Activated CD8-positive, alpha-beta T cell treated with anti-CD3 and anti-CD28 coated beads for 36 hours (primary cell): ENCODE measurements around the gene TMEM184A. TPM values are rescaled to one million over a fixed set of nuclear protein-coding genes. Genes with fewer than 3 reads are reported as not detected.

Experiments used
- ATAC-seq: fragments of 200-7000 bp; cut with Tn5 transposase; one replicate; pipeline ENCODE4 v1.10.0; 2021; ENCODE audit warnings: mild to moderate bottlenecking, moderate library complexity
- CTCF ChIA-PET: fragments of 350-600 bp; sonication (Branson Sonifier 250); formaldehyde crosslinking; loops from one replicate; lab custom pipeline; 2021; ENCODE audit warnings: antibody characterized with exemption; lab: Charles Lee
- POLR2A ChIA-PET: fragments of 350-600 bp; sonication (Branson Sonifier 250); formaldehyde crosslinking; loops from one replicate; lab custom pipeline; 2021; ENCODE audit warnings: antibody characterized with exemption; lab: Charles Lee
- DNase-seq: peaks from one replicate; pipeline ENCODE4 v3.0.0-alpha.2; 2020
- H3K27ac Mint-ChIP-seq: one replicate; pipeline ENCODE4 v1.8.0; 2021; ENCODE audit warnings: mild to moderate bottlenecking, mixed read lengths
- H3K27me3 Mint-ChIP-seq: one replicate; pipeline ENCODE4 v1.8.0; 2021; ENCODE audit warnings: mixed read lengths
- H3K36me3 Mint-ChIP-seq: one replicate; pipeline ENCODE4 v1.8.0; 2021; ENCODE audit warnings: low read depth, mixed read lengths
- H3K4me1 Mint-ChIP-seq: one replicate; pipeline ENCODE4 v1.8.0; 2021; ENCODE audit warnings: low read depth, mixed read lengths
- H3K4me3 Mint-ChIP-seq: one replicate; pipeline ENCODE4 v1.8.0; 2021; ENCODE audit warnings: mild to moderate bottlenecking, moderate library complexity, mixed read lengths
- H3K9me3 Mint-ChIP-seq: one replicate; pipeline ENCODE4 v1.8.0; 2021; ENCODE audit warnings: mixed read lengths
- CTCF ChIP-seq: fragments of 200-600 bp; IDR thresholded peaks from one replicate; pipeline ENCODE4 v1.8.0; 2022; ENCODE audit warnings: antibody characterized with exemption, mild to moderate bottlenecking
- intact Hi-C: fragments of 100-400 bp; cut with micrococcal nuclease; formaldehyde crosslinking; loops from one replicate; pipeline ENCODE4 v1.10.0; 2022
- total RNA-seq, 2 experiments: library from RNA; stranded (reverse); gene quantifications; one replicate each; pipeline ENCODE4 v1.2.3, GENCODE V29; 2021

The TMEM184A gene
- total RNA-seq, 2 experiments from 2014 or later: not detected

GRCh38 chr7:1597066-1597760 lies 41.2 kb upstream of the TMEM184A start:
- no peak overlapping the region for H3K4me3 Mint-ChIP-seq
- no peak for ATAC-seq
- TF ChIP-seq CTCF: no peak
- H3K27me3 Mint-ChIP-seq: peaks cover 10% of the 10 kb centered on the region
- ChIA-PET CTCF (interaction anchor here (1.0 kb wide), 1 partner anchor 9 kb away, joined by 3 read pairs; no protein-coding TSS in a partner anchor), POLR2A (no interaction called here)
- no peaks in the 10 kb centered on the region for H3K9me3 Mint-ChIP-seq
- intact Hi-C loops: no loop called here
- no peak overlapping the region for H3K27ac Mint-ChIP-seq
- DNase-seq: no peak
- peaks cover 13% of the 10 kb centered on the region for H3K4me1 Mint-ChIP-seq
- H3K36me3 Mint-ChIP-seq: no peaks in the 10 kb centered on the region

GRCh38 chr7:1596181-1597043 lies 40.4 kb upstream of the TMEM184A start:
- Mint-ChIP-seq H3K27ac (no peak overlapping the region), H3K27me3 (peaks cover 17% of the 10 kb centered on the region), H3K4me3 (no peak overlapping the region), H3K36me3 (no peaks in the 10 kb centered on the region), H3K4me1 (peaks cover 20% of the 10 kb centered on the region), H3K9me3 (no peaks in the 10 kb centered on the region)
- intact Hi-C loops: no loop called here
- ChIA-PET CTCF (interaction anchor here (1.0 kb wide), 1 partner anchor 8 kb away, joined by 3 read pairs; no protein-coding TSS in a partner anchor), POLR2A (no interaction called here)
- no peak for TF ChIP-seq CTCF
- DNase-seq: no peak
- ATAC-seq: no peak

GRCh38 chr7:1595636-1596035 lies 39.6 kb upstream of the TMEM184A start:
- no peak for DNase-seq
- no peak overlapping the region for H3K27ac Mint-ChIP-seq
- ChIA-PET CTCF (no interaction called here), POLR2A (no interaction called here)
- peaks cover 26% of the 10 kb centered on the region for H3K4me1 Mint-ChIP-seq
- H3K4me3 Mint-ChIP-seq: no peak overlapping the region
- ATAC-seq: no peak
- TF ChIP-seq CTCF: no peak
- no peaks in the 10 kb centered on the region for H3K9me3 Mint-ChIP-seq
- peaks cover 24% of the 10 kb centered on the region for H3K27me3 Mint-ChIP-seq
- intact Hi-C loops: no loop called here
- no peaks in the 10 kb centered on the region for H3K36me3 Mint-ChIP-seq

GRCh38 chr7:1595027-1595426 lies 39.0 kb upstream of the TMEM184A start:
- no peak overlapping the region for H3K27ac Mint-ChIP-seq
- H3K27me3 Mint-ChIP-seq: peaks cover 28% of the 10 kb centered on the region
- no peak for TF ChIP-seq CTCF
- no peaks in the 10 kb centered on the region for H3K9me3 Mint-ChIP-seq
- H3K36me3 Mint-ChIP-seq: no peaks in the 10 kb centered on the region
- CTCF ChIA-PET: no interaction called here
- no peak overlapping the region for H3K4me3 Mint-ChIP-seq
- peaks cover 26% of the 10 kb centered on the region for H3K4me1 Mint-ChIP-seq
- no peak for DNase-seq
- ATAC-seq: no peak
- POLR2A ChIA-PET: no interaction called here
- intact Hi-C loops: no loop called here
